Neural cell (in vitro differentiated cells): ENCODE data around the gene AOX1. TPM values are rescaled to one million over a fixed set of nuclear protein-coding genes. Genes with fewer than 3 reads are reported as not detected.

Experiments
- H2AFZ ChIP-seq: fragments of 200-600, 300-800 bp; sonication (generic), shearing (Covaris generic); 2 replicates; pipeline ENCODE4 v1.6.0; 2014; ENCODE audit warnings: low read depth, mild to moderate bottlenecking, antibody characterized with exemption, low read length, moderate library complexity
- H3F3A ChIP-seq: fragments of 200-600 bp; shearing (Covaris generic); 2 replicates; pipeline ENCODE4 v1.6.1; 2016; ENCODE audit warnings: mild to moderate bottlenecking, moderate library complexity, mixed read lengths, antibody characterized with exemption, low read length; ENCODE audit not compliant: insufficient read depth, poor library complexity, severe bottlenecking
- H3K27ac ChIP-seq: fragments of 200-600, 300-800 bp; sonication (generic), shearing (Covaris generic); 2 replicates; pipeline ENCODE4 v1.5.1; 2014; ENCODE audit warnings: mild to moderate bottlenecking, low read length, moderate library complexity
- H3K27me3 ChIP-seq: fragments of 300-800, 200-600 bp; sonication (generic), shearing (Covaris generic); 2 replicates; pipeline ENCODE4 v1.6.0; 2014; ENCODE audit warnings: mild to moderate bottlenecking, low read depth, low read length, moderate library complexity; ENCODE audit not compliant: insufficient read depth
- H3K36me3 ChIP-seq: fragments of 300-800, 200-600 bp; sonication (generic), shearing (Covaris generic); 2 replicates; pipeline ENCODE4 v1.5.1; 2014; ENCODE audit warnings: mild to moderate bottlenecking, antibody characterized with exemption, low read length, moderate library complexity; ENCODE audit not compliant: insufficient read depth
- H3K4me2 ChIP-seq: fragments of 300-800, 200-600 bp; sonication (generic), shearing (Covaris generic); 2 replicates; pipeline ENCODE4 v1.6.0; 2014; ENCODE audit warnings: mild to moderate bottlenecking, low read length
- H3K4me3 ChIP-seq: fragments of 300-800, 200-600 bp; sonication (generic), shearing (Covaris generic); 2 replicates; pipeline ENCODE4 v1.5.1; 2014; ENCODE audit warnings: mild to moderate bottlenecking, low read length, moderate library complexity
- H3K79me2 ChIP-seq: fragments of 200-600 bp; shearing (Covaris generic); replicated peaks from 2 replicates; pipeline ENCODE4 v1.6.0; 2014; ENCODE audit warnings: mild to moderate bottlenecking, low read length, moderate library complexity; ENCODE audit not compliant: insufficient read depth
- H3K9ac ChIP-seq: fragments of 300-800, 200-600 bp; sonication (generic), shearing (Covaris generic); 2 replicates; pipeline ENCODE4 v1.6.1; 2016; ENCODE audit warnings: mild to moderate bottlenecking, low read length, mixed read lengths
- H3K9me2 ChIP-seq: fragments of 200-600 bp; shearing (Covaris generic); 2 replicates; pipeline ENCODE4 v1.6.1; 2016; ENCODE audit warnings: mild to moderate bottlenecking, low read length, mixed read lengths; ENCODE audit not compliant: insufficient read depth
- H3K9me3 ChIP-seq: fragments of 200-600, 300-800 bp; sonication (generic), shearing (Covaris generic); 2 replicates; pipeline ENCODE4 v1.6.1; 2016; ENCODE audit warnings: mild to moderate bottlenecking, mixed run types, low read length, moderate library complexity, mixed read lengths
- H4K20me1 ChIP-seq: fragments of 200-600 bp; shearing (Covaris generic); 2 replicates; pipeline ENCODE4 v1.6.1; 2016; ENCODE audit warnings: mild to moderate bottlenecking, mixed run types; ENCODE audit not compliant: insufficient read depth
- CTCF ChIP-seq: fragments of 450-650 bp; IDR thresholded peaks from 2 replicates; pipeline ENCODE4 v1.5.1; 2014; ENCODE audit warnings: antibody characterized with exemption, mild to moderate bottlenecking, moderate library complexity; ENCODE audit not compliant: poor library complexity, severe bottlenecking
- EP300 ChIP-seq: fragments of 450-650 bp; conservative IDR thresholded peaks from 2 replicates; pipeline ENCODE4 v1.6.1; 2014; ENCODE audit warnings: antibody characterized with exemption, mild to moderate bottlenecking, moderate library complexity; ENCODE audit not compliant: poor library complexity, severe bottlenecking
- EZH2 ChIP-seq: fragments of 200-600, 300-800 bp; shearing (Covaris generic), sonication (generic); IDR thresholded peaks from 2 replicates; pipeline ENCODE4 v1.6.1; 2014; ENCODE audit warnings: antibody characterized with exemption, low read length, borderline replicate concordance, mild to moderate bottlenecking; ENCODE audit not compliant: insufficient read depth, poor library complexity, severe bottlenecking
- MXI1 ChIP-seq: fragments of 450-650 bp; conservative IDR thresholded peaks from 2 replicates; pipeline ENCODE4 v1.6.1; 2014; ENCODE audit warnings: antibody characterized with exemption, mild to moderate bottlenecking; ENCODE audit not compliant: poor library complexity, severe bottlenecking
- POLR2AphosphoS5 ChIP-seq: IDR thresholded peaks from 2 replicates; pipeline ENCODE4 v1.6.1; 2012
- RAD21 ChIP-seq: fragments of 450-650 bp; conservative IDR thresholded peaks from 2 replicates; pipeline ENCODE4 v1.6.1; 2014; ENCODE audit warnings: antibody characterized with exemption, mild to moderate bottlenecking, moderate library complexity
- REST ChIP-seq: IDR thresholded peaks from 2 replicates; pipeline ENCODE4 v1.6.1; 2012; ENCODE audit warnings: borderline replicate concordance
- SMC3 ChIP-seq: fragments of 450-650 bp; conservative IDR thresholded peaks from 2 replicates; pipeline ENCODE4 v1.6.1; 2014; ENCODE audit warnings: antibody characterized with exemption, mild to moderate bottlenecking, moderate library complexity; ENCODE audit not compliant: poor library complexity
- TAF1 ChIP-seq: IDR thresholded peaks from 2 replicates; pipeline ENCODE4 v1.6.1; 2012; ENCODE audit warnings: low read depth
- polyA plus RNA-seq: library from polyadenylated mRNA; depleted of rRNA; stranded (reverse); fragments of >200 nt; gene quantifications from 2 replicates; pipeline ENCODE4 v1.2.3, GENCODE V29; 2014

The AOX1 gene
- polyA plus RNA-seq, 1 donor from 2014 or later: not detected

DNA sequence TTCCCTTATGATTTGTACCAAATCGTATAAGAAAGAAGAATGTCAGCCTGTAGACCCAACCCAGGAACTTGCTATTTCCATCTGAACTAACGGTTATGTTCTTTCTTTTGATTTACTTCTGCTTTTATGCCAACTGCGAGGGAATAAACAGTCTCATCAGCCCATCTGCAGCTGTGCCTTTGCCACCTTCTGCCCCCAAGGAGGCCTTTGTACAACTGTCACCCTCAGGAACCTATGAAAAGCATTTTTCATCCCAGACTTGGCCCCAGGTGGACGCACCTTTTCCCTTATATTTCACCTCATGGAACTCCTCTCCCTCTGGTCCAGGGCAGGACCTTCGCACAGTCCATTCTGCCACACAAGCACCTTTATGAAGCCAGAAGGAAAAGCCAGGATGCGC is 109.8 kb downstream of the AOX1 start:
- H3K9ac ChIP-seq: no peak overlapping the region
- no peak overlapping the region for H3K27ac ChIP-seq
- H3K9me3 ChIP-seq: no peaks in the 10 kb centered on the region
- no peak for TF ChIP-seq REST
- TF ChIP-seq SMC3: no peak
- TF ChIP-seq MXI1: no peak
- no peak for TF ChIP-seq EZH2
- no peak for TF ChIP-seq RAD21
- TF ChIP-seq CTCF: no peak
- no peak for TF ChIP-seq EP300
- TF ChIP-seq POLR2AphosphoS5: no peak
- no peak for TF ChIP-seq TAF1
- no peak overlapping the region for H3K4me3 ChIP-seq
- no peak overlapping the region for H3K4me2 ChIP-seq
- H4K20me1 ChIP-seq: no peaks in the 10 kb centered on the region
- H3K9me2 ChIP-seq: no peaks in the 10 kb centered on the region
- H3F3A ChIP-seq: no peaks in the 10 kb centered on the region
- no peaks in the 10 kb centered on the region for H3K27me3 ChIP-seq
- no peaks in the 10 kb centered on the region for H3K79me2 ChIP-seq
- no peaks in the 10 kb centered on the region for H3K36me3 ChIP-seq
- no peak overlapping the region for H2AFZ ChIP-seq

- Histone ChIP-seq H3K79me2 (no peaks in the 10 kb centered on the region), H3F3A (no peaks in the 10 kb centered on the region), H3K9me3 (no peaks in the 10 kb centered on the region), H3K36me3 (no peaks in the 10 kb centered on the region), H3K9me2 (no peaks in the 10 kb centered on the region), H3K4me2 (no peak overlapping the region), H3K27ac (no peak overlapping the region), H3K9ac (no peak overlapping the region), H3K27me3 (no peaks in the 10 kb centered on the region), H3K4me3 (no peak overlapping the region), H4K20me1 (no peaks in the 10 kb centered on the region), H2AFZ (no peak overlapping the region)
- TF ChIP-seq RAD21 (no peak), EZH2 (no peak), TAF1 (no peak), EP300 (no peak), CTCF (no peak), SMC3 (no peak), POLR2AphosphoS5 (no peak), REST (no peak), MXI1 (no peak)
Observed at GRCh38 chr2:200698217-200698616, 112.4 kb downstream of the AOX1 start.
